PC-3 (cell line): ENCODE results near the gene RNF19B. TPM values are rescaled to one million over a fixed set of nuclear protein-coding genes. Genes with fewer than 3 reads are reported as not detected.

Source experiments
- ATAC-seq: fragments of 200-7000 bp; cut with Tn5 transposase; 2 replicates; pipeline ENCODE4 v1.9.1; 2020; ENCODE audit warnings: mild to moderate bottlenecking, moderate library complexity
- BruUV-seq: library from RNA; stranded (reverse); fragments of 400-500 nt; replicated peaks from 2 replicates; lab custom pipeline; 2021; lab: Mats Ljungman, UMichigan
- CTCF ChIA-PET: fragments of 300-600 bp; sonication (Branson Sonifier 250); formaldehyde crosslinking; loops from one replicate; lab custom pipeline; 2022; ENCODE audit warnings: antibody characterized with exemption; lab: Charles Lee
- POLR2A ChIA-PET: fragments of 300-600 bp; sonication (Branson Sonifier 250); formaldehyde crosslinking; loops from one replicate; lab custom pipeline; 2022; ENCODE audit warnings: antibody characterized with exemption; ENCODE audit not compliant: unreplicated experiment; lab: Charles Lee
- DNase-seq: peaks from one replicate; pipeline ENCODE4 v3.0.0-alpha.2; 2015
- H2AFZ ChIP-seq: fragments of 300-600 bp; sonication (generic); 2 replicates; pipeline ENCODE4 v1.6.0; 2016; ENCODE audit warnings: antibody characterized with exemption, low read length
- H3F3A ChIP-seq: fragments of 300-600 bp; sonication (generic); one replicate; pipeline ENCODE4 v1.6.0; 2017; ENCODE audit warnings: antibody characterized with exemption, low read length, control low read depth, mild to moderate bottlenecking; ENCODE audit not compliant: unreplicated experiment
- H3K27ac ChIP-seq: fragments of 300-600 bp; sonication (generic); 2 replicates; pipeline ENCODE4 v1.5.1; 2016; ENCODE audit warnings: mild to moderate bottlenecking, low read length
- H3K27me3 ChIP-seq: fragments of 300-600 bp; sonication (generic); 2 replicates; pipeline ENCODE4 v1.6.1; 2016; ENCODE audit warnings: low read length, mixed read lengths
- H3K36me3 ChIP-seq: fragments of 300-600 bp; sonication (generic); 2 replicates; pipeline ENCODE4 v1.6.1; 2016; ENCODE audit warnings: low read depth, mixed run types, low read length, mixed read lengths
- H3K4me1 ChIP-seq: fragments of 300-600 bp; sonication (generic); 2 replicates; pipeline ENCODE4 v1.5.1; 2016; ENCODE audit warnings: low read length; ENCODE audit not compliant: insufficient read depth
- H3K4me2 ChIP-seq: fragments of 300-600 bp; sonication (generic); 2 replicates; pipeline ENCODE4 v1.6.0; 2016; ENCODE audit warnings: low read length
- H3K4me3 ChIP-seq: fragments of 300-600 bp; sonication (generic); 2 replicates; pipeline ENCODE4 v1.5.1; 2016; ENCODE audit warnings: mild to moderate bottlenecking, low read length, mixed read lengths
- H3K79me2 ChIP-seq: fragments of 300-600 bp; sonication (generic); 2 replicates; pipeline ENCODE4 v1.6.1; 2017; ENCODE audit warnings: low read length, mixed read lengths
- H3K9ac ChIP-seq: fragments of 300-600 bp; sonication (generic); 2 replicates; pipeline ENCODE4 v1.6.0; 2016; ENCODE audit warnings: mild to moderate bottlenecking, low read length
- H3K9me2 ChIP-seq: fragments of 300-600 bp; sonication (generic); replicated peaks from 2 replicates; pipeline ENCODE4 v1.6.1; 2016; ENCODE audit warnings: mixed run types, low read length, mixed read lengths
- H3K9me3 ChIP-seq: fragments of 300-600 bp; sonication (generic); 2 replicates; pipeline ENCODE4 v1.6.1; 2016; ENCODE audit warnings: low read length, mixed read lengths
- H4K20me1 ChIP-seq: fragments of 300-600 bp; sonication (generic); 2 replicates; pipeline ENCODE4 v1.6.1; 2016; ENCODE audit warnings: low read length, mixed read lengths
- CTCF ChIP-seq: fragments of 300-600 bp; sonication (generic); conservative IDR thresholded peaks from 2 replicates; pipeline ENCODE4 v1.5.1; 2017; ENCODE audit warnings: antibody characterized with exemption, low read depth, mild to moderate bottlenecking, low read length
- EZH2 ChIP-seq: fragments of 300-600 bp; sonication (generic); IDR thresholded peaks from one replicate; pipeline ENCODE4 v1.6.1; 2017; ENCODE audit warnings: antibody characterized with exemption, mild to moderate bottlenecking, low read length; ENCODE audit not compliant: unreplicated experiment
- EZH2phosphoT487 ChIP-seq: fragments of 300-600 bp; sonication (generic); IDR thresholded peaks from 2 replicates; pipeline ENCODE4 v1.6.1; 2018; ENCODE audit warnings: mild to moderate bottlenecking, antibody characterized with exemption, low read length, borderline replicate concordance
- intact Hi-C: fragments of 100-400 bp; cut with micrococcal nuclease; formaldehyde crosslinking; loops from 2 replicates; pipeline ENCODE4 v1.9.0; 2023
- total RNA-seq: library from RNA; depleted of rRNA; stranded (reverse); fragments of >200 nt; gene quantifications from 2 replicates; pipeline ENCODE4 v1.2.3, GENCODE V29; 2014

RNF19B gene
- total RNA-seq, 1 experiment from 2014 or later = 17.9 TPM

GRCh38 chr1:32904797-32905196, 59.8 kb downstream of the RNF19B start:
- Histone ChIP-seq H3K36me3 (no peaks in the 10 kb centered on the region), H3K9ac (no peak overlapping the region), H3K4me1 (peaks cover 10% of the 10 kb centered on the region), H3K27me3 (no peaks in the 10 kb centered on the region), H3K4me3 (no peak overlapping the region), H4K20me1 (no peaks in the 10 kb centered on the region), H3K9me2 (no peaks in the 10 kb centered on the region), H3K27ac (no peak overlapping the region), H3F3A (no peaks in the 10 kb centered on the region), H2AFZ (no peak overlapping the region), H3K4me2 (no peak overlapping the region), H3K79me2 (peaks cover 11% of the 10 kb centered on the region), H3K9me3 (no peaks in the 10 kb centered on the region)
- no TSS peak for BruUV-seq
- intact Hi-C loops = no loop called here
- ChIA-PET CTCF (no interaction called here), POLR2A (no interaction called here)
- TF ChIP-seq CTCF (no peak), EZH2phosphoT487 (no peak), EZH2 (no peak)
- DNase-seq = no peak
- ATAC-seq = no peak

- H3K27ac ChIP-seq = no peak overlapping the region
- intact Hi-C loops = no loop called here
- ChIA-PET CTCF (no interaction called here), POLR2A (no interaction called here)
- ATAC-seq = no peak
- no peak overlapping the region for H2AFZ ChIP-seq
- H3K9me2 ChIP-seq = no peaks in the 10 kb centered on the region
- H3K4me2 ChIP-seq = no peak overlapping the region
- no peaks in the 10 kb centered on the region for H3K9me3 ChIP-seq
- BruUV-seq = no TSS peak
- no peak for TF ChIP-seq CTCF
- no peak for TF ChIP-seq EZH2
- TF ChIP-seq EZH2phosphoT487 = no peak
- no peak overlapping the region for H3K4me3 ChIP-seq
- no peaks in the 10 kb centered on the region for H3F3A ChIP-seq
- H3K9ac ChIP-seq = no peak overlapping the region
- peaks cover 10% of the 10 kb centered on the region for H3K4me1 ChIP-seq
- peaks cover 13% of the 10 kb centered on the region for H3K79me2 ChIP-seq
- H3K27me3 ChIP-seq = no peaks in the 10 kb centered on the region
- H3K36me3 ChIP-seq = no peaks in the 10 kb centered on the region
- no peaks in the 10 kb centered on the region for H4K20me1 ChIP-seq
- DNase-seq = no peak
Measured at GRCh38 chr1:32903991-32904785, 60.4 kb downstream of the RNF19B start.

GRCh38 chr1:32902535-32902920, 62.1 kb downstream of the RNF19B start:
- TF ChIP-seq CTCF (no peak), EZH2 (no peak), EZH2phosphoT487 (no peak)
- intact Hi-C loops = no loop called here
- Histone ChIP-seq H3K27ac (no peak overlapping the region), H3F3A (no peaks in the 10 kb centered on the region), H4K20me1 (no peaks in the 10 kb centered on the region), H3K27me3 (no peaks in the 10 kb centered on the region), H3K4me3 (no peak overlapping the region), H3K36me3 (no peaks in the 10 kb centered on the region), H2AFZ (no peak overlapping the region), H3K4me1 (peaks cover 10% of the 10 kb centered on the region), H3K9me2 (no peaks in the 10 kb centered on the region), H3K79me2 (peaks cover 13% of the 10 kb centered on the region), H3K9ac (no peak overlapping the region), H3K9me3 (no peaks in the 10 kb centered on the region), H3K4me2 (no peak overlapping the region)
- no peak for DNase-seq
- POLR2A ChIA-PET = no interaction called here
- no peak for ATAC-seq
- CTCF ChIA-PET = no interaction called here
- BruUV-seq = no TSS peak
